ENCODE measurements around the gene CRYGB. TPM values are rescaled to one million over a fixed set of nuclear protein-coding genes. Genes with fewer than 3 reads are reported as not detected.

CRYGB gene
- not detected in 2 replicates for total RNA-seq

GRCh38 chr2:208146006-208146405 is at the start of gene CRYGB:
CRYGB (minus strand) TSS chr2:208146158; CDS start chr2:208146120, 38 bp downstream.

GRCh38 chr2:208189810-208190503 is 44.0 kb upstream of the CRYGB start, which contains the start of gene C2orf80:
C2orf80 (minus strand) TSS chr2:208190030; CDS start chr2:208186986, 3,044 bp downstream.

GRCh38 chr2:208163489-208163888 is 17.5 kb upstream of the CRYGB start, which contains the start of gene CRYGA:
CRYGA (minus strand) TSS chr2:208163589; CDS start chr2:208163556, 33 bp downstream.

GRCh38 chr2:208129744-208130711 is 15.9 kb downstream of the CRYGB start, which contains the start of gene CRYGC:
CRYGC (minus strand) TSS chr2:208129828; CDS start chr2:208129792, 36 bp downstream.

GRCh38 chr2:208124013-208124715 is 21.8 kb downstream of the CRYGB start, which contains the start of gene CRYGD:
CRYGD (minus strand) TSS chr2:208124524; CDS start chr2:208124473, 51 bp downstream.

Other genes with a start within 250 kb of the CRYGB start
- 7.9 and 13.7 TPM in 2 replicates for gene PLEKHM3, start 120.6 kb downstream of the CRYGB start, total RNA-seq
- not detected in 2 replicates for gene CRYGD, start 21.6 kb downstream of the CRYGB start, total RNA-seq
- not detected in 2 replicates for gene CRYGC, start 16.3 kb downstream of the CRYGB start, total RNA-seq
- not detected in 2 replicates for gene CRYGA, start 17.4 kb upstream of the CRYGB start, total RNA-seq
- gene C2orf80, start 43.9 kb upstream of the CRYGB start, total RNA-seq = not detected in 2 replicates
- gene IDH1, start 108.9 kb upstream of the CRYGB start, total RNA-seq = 64.7 and 88.7 TPM in 2 replicates
- 15.5 and 32.1 TPM in 2 replicates for gene PIKFYVE, start 120.1 kb upstream of the CRYGB start, total RNA-seq

All from bladder microvascular endothelial cell (primary cell).